WERI-Rb-1 (cell line): ENCODE measurements around the gene SLC52A1.
A peak's percentile ranks its signal among the peaks of the same experiment; 100 is the strongest.

Experiments used
- DNase-seq: peaks from one replicate; pipeline ENCODE4 v3.0.0-alpha.2; 2020
- H3K27ac ChIP-seq: fragments of 250-450 bp; sonication (Bioruptor Pico); 2 replicates; pipeline ENCODE4 v1.5.1; 2020; ENCODE audit warnings: mild to moderate bottlenecking, moderate library complexity
- H3K27me3 ChIP-seq: fragments of 250-450 bp; sonication (Bioruptor Pico); 2 replicates; pipeline ENCODE4 v1.5.1; 2021; ENCODE audit warnings: mild to moderate bottlenecking, low read depth, moderate library complexity; ENCODE audit not compliant: insufficient read depth, severe bottlenecking
- H3K36me3 ChIP-seq: fragments of 250-450 bp; sonication (Bioruptor Pico); 2 replicates; pipeline ENCODE4 v1.5.1; 2020; ENCODE audit warnings: mild to moderate bottlenecking, moderate library complexity
- H3K4me3 ChIP-seq: 2 replicates; pipeline ENCODE4 v1.5.1; 2011; ENCODE audit warnings: low read depth, mild to moderate bottlenecking, control low read depth, low read length
- H3K9me3 ChIP-seq: fragments of 250-450 bp; sonication (Bioruptor Pico); 2 replicates; pipeline ENCODE4 v1.5.1; 2021; ENCODE audit warnings: mild to moderate bottlenecking, moderate library complexity; ENCODE audit not compliant: severe bottlenecking
- TF ChIP-seq, protein P1 (sequence below): IDR thresholded peaks from 2 replicates; pipeline ENCODE4 v1.5.1; 2011; ENCODE audit warnings: low read depth, mild to moderate bottlenecking, control low read depth, inconsistent platforms, low read length

Gene SLC52A1

GRCh38 chr17:5069724-5070123 is 34.5 kb upstream of the SLC52A1 start:
- H3K27ac ChIP-seq, result no peak overlapping the region
- DNase-seq, result no peak
- no peaks in the 10 kb centered on the region for H3K36me3 ChIP-seq
- TF ChIP-seq, protein P1, sequence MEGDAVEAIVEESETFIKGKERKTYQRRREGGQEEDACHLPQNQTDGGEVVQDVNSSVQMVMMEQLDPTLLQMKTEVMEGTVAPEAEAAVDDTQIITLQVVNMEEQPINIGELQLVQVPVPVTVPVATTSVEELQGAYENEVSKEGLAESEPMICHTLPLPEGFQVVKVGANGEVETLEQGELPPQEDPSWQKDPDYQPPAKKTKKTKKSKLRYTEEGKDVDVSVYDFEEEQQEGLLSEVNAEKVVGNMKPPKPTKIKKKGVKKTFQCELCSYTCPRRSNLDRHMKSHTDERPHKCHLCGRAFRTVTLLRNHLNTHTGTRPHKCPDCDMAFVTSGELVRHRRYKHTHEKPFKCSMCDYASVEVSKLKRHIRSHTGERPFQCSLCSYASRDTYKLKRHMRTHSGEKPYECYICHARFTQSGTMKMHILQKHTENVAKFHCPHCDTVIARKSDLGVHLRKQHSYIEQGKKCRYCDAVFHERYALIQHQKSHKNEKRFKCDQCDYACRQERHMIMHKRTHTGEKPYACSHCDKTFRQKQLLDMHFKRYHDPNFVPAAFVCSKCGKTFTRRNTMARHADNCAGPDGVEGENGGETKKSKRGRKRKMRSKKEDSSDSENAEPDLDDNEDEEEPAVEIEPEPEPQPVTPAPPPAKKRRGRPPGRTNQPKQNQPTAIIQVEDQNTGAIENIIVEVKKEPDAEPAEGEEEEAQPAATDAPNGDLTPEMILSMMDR, result no peak
- H3K4me3 ChIP-seq, result no peak overlapping the region
- H3K27me3 ChIP-seq, result no peaks in the 10 kb centered on the region
- no peaks in the 10 kb centered on the region for H3K9me3 ChIP-seq

GRCh38 chr17:5068236-5068635 is 33.0 kb upstream of the SLC52A1 start:
- H3K4me3 ChIP-seq, result no peak overlapping the region
- TF ChIP-seq, protein P1, result no peak
- no peaks in the 10 kb centered on the region for H3K36me3 ChIP-seq
- H3K9me3 ChIP-seq, result no peaks in the 10 kb centered on the region
- H3K27me3 ChIP-seq, result no peaks in the 10 kb centered on the region
- no peak for DNase-seq
- no peak overlapping the region for H3K27ac ChIP-seq

DNA sequence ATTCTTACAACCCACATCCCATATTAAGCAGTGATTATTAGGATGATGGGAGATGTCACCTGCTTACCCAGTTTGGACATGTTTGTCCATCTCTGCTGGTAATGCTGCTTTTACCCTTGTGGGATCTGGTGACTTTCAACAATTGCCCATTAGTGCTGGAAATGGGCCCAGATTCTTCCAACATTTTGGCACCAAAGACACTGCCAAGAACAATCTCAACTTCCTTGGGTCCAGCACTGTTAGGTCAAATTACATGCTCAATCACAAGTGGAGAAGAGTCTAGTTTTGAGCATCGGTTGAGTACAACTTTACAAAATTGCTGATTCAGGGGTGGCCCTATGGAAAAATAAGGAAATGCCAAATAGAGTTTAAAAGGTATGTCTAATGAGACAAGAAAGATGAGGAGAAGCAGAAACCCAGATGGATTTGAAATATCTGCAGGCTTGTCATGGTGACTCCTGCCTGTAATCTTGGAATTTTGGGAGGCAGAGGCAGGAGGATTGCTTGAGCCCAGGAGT is 30.1 kb upstream of the SLC52A1 start:
- Histone ChIP-seq H3K27me3 (no peaks in the 10 kb centered on the region), H3K36me3 (no peaks in the 10 kb centered on the region), H3K27ac (no peak overlapping the region), H3K4me3 (no peak overlapping the region), H3K9me3 (no peaks in the 10 kb centered on the region)
- TF ChIP-seq, protein P1, result no peak
- DNase-seq, result no peak

- H3K9me3 ChIP-seq, result no peaks in the 10 kb centered on the region
Observed at GRCh38 chr17:5055543-5055942, 20.3 kb upstream of the SLC52A1 start.

DNA sequence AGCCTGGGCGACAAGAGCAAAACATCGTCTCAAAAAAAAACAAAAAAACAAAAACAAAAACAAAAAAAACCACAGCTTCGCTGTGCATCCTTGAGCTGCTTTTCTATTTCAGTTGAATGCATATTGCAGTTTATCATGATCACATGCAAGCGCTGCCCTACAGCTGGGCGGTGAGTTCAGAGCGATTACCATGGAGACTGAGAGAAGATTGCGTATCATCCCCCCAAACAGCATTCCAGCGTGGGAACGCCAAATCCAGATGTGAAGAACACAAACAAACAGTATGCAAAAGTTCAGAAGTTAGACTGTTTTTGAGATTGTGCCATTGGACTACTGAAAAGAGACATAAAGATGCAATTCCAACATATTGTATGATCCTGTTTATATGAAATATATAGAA is 15.1 kb upstream of the SLC52A1 start:
- TF ChIP-seq, protein P1, result no peak
- DNase-seq, result no peak
- no peak overlapping the region for H3K4me3 ChIP-seq
- H3K27me3 ChIP-seq, result no peaks in the 10 kb centered on the region
- H3K27ac ChIP-seq, result no peak overlapping the region
- H3K9me3 ChIP-seq, result no peaks in the 10 kb centered on the region
- no peaks in the 10 kb centered on the region for H3K36me3 ChIP-seq

More at GRCh38 chr17:5055543-5055942, 20.3 kb upstream of the SLC52A1 start:
- Histone ChIP-seq H3K36me3 (no peaks in the 10 kb centered on the region), H3K27me3 (no peaks in the 10 kb centered on the region), H3K4me3 (no peak overlapping the region), H3K27ac (peak overlapping the region; percentile 65)
- TF ChIP-seq, protein P1, result peak; percentile 54
- peak; percentile 65 for DNase-seq

DNA sequence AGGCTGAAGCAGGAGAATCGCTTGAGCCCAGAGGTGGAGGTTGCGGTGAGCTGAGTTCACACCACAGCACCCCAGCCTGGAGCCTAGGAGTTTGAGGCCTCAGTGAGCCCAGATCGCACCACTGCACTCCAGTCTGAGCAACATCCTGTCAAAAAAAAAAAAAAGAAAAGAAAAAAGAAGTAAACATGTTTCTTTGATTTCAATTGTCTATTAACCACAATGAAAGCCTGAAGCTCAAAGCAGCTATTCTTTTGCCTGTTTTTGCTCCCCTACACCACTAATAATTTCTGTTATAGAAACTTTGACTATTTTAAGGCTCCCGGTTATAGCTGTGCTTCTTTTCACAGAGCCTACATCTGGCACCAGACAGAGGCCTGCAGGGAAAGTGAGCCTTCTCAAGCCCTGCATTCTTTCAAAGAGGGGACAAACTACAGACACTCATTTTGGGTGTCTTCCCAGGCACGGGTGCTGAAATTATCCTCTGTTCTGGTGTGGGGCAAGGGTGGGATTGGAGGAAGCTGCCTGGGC is 14.2 kb upstream of the SLC52A1 start:
- no peaks in the 10 kb centered on the region for H3K9me3 ChIP-seq
- no peak for DNase-seq
- H3K27me3 ChIP-seq, result no peaks in the 10 kb centered on the region
- H3K4me3 ChIP-seq, result no peak overlapping the region
- H3K27ac ChIP-seq, result no peak overlapping the region
- H3K36me3 ChIP-seq, result no peaks in the 10 kb centered on the region
- TF ChIP-seq, protein P1, result no peak
